ENCODE data around the gene TCF7.

DNA sequence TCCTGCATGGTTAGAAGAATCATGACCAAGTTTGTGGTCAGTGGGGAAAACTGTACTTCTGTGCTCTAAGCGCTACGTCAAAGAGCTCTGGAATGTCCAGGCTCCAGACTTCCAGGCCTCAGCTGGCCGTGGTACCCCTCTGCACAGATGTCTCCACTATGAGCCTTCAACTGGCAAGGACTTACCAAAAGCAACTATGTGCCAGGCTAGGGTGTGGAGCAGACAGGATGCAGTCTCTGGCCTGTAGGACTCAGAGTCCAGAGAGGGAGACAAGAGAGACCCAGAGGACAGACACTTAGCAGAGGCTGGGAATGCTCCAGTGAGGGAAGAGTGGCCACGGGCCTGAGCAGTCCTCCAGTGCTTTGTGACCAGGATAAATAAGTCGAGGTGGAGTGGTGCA lies 31.0 kb upstream of the TCF7 start:
- no peak for TF ChIP-seq ELF4 (CRISPR knock-in tag; IDR thresholded peaks at IDR 0.05; ENCODE audit: borderline replicate concordance)
- TF ChIP-seq, protein P1, sequence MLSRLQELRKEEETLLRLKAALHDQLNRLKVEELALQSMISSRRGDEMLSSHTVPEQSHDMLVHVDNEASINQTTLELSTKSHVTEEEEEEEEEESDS (CRISPR knock-in tag; IDR thresholded peaks at IDR 0.05; ENCODE audit: borderline replicate concordance) = no peak
- TF ChIP-seq EP300 (IDR thresholded peaks at IDR 0.05; ENCODE audit: low read depth in 2 of 2, low read length in 2 of 2) = no peak
- TF ChIP-seq EP300 (CRISPR knock-in tag; IDR thresholded peaks at IDR 0.05; ENCODE audit: borderline replicate concordance) = no peak
- no peak for TF ChIP-seq NFIB (CRISPR knock-in tag; IDR thresholded peaks at IDR 0.05; ENCODE audit: borderline replicate concordance)
- no peak for TF ChIP-seq SNAPC2 (CRISPR knock-in tag; IDR thresholded peaks at IDR 0.05)
- no peak for TF ChIP-seq ZNF768 (CRISPR knock-in tag; IDR thresholded peaks at IDR 0.05)
- no peak for TF ChIP-seq FOXC1 (CRISPR knock-in tag; IDR thresholded peaks at IDR 0.05; ENCODE audit: borderline replicate concordance)
- no peak for TF ChIP-seq ZNF619 (CRISPR knock-in tag; IDR thresholded peaks at IDR 0.05)
- TF ChIP-seq, protein P2, sequence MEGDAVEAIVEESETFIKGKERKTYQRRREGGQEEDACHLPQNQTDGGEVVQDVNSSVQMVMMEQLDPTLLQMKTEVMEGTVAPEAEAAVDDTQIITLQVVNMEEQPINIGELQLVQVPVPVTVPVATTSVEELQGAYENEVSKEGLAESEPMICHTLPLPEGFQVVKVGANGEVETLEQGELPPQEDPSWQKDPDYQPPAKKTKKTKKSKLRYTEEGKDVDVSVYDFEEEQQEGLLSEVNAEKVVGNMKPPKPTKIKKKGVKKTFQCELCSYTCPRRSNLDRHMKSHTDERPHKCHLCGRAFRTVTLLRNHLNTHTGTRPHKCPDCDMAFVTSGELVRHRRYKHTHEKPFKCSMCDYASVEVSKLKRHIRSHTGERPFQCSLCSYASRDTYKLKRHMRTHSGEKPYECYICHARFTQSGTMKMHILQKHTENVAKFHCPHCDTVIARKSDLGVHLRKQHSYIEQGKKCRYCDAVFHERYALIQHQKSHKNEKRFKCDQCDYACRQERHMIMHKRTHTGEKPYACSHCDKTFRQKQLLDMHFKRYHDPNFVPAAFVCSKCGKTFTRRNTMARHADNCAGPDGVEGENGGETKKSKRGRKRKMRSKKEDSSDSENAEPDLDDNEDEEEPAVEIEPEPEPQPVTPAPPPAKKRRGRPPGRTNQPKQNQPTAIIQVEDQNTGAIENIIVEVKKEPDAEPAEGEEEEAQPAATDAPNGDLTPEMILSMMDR (CRISPR knock-in tag; IDR thresholded peaks at IDR 0.05) = no peak
- TF ChIP-seq, protein P3, sequence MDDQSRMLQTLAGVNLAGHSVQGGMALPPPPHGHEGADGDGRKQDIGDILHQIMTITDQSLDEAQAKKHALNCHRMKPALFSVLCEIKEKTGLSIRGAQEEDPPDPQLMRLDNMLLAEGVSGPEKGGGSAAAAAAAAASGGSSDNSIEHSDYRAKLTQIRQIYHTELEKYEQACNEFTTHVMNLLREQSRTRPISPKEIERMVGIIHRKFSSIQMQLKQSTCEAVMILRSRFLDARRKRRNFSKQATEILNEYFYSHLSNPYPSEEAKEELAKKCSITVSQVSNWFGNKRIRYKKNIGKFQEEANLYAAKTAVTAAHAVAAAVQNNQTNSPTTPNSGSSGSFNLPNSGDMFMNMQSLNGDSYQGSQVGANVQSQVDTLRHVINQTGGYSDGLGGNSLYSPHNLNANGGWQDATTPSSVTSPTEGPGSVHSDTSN (CRISPR knock-in tag; IDR thresholded peaks at IDR 0.05; ENCODE audit: borderline replicate concordance) = no peak

Data from HepG2 (cell line).